Liver (tissue), 3 donors: ENCODE measurements around the gene FIGNL1.

ENCODE experiments used
- EGR1 ChIP-seq, 2 donors: IDR thresholded peaks; 2 replicates each; pipeline ENCODE4 v1.6.1; 2016 to 2018; ENCODE audit warnings: antibody characterized with exemption in 2 of 2, low read depth in 2 of 2
- FOXA1 ChIP-seq: IDR thresholded peaks from 2 replicates; pipeline ENCODE4 v1.6.1; 2016; ENCODE audit warnings: antibody characterized with exemption
- HNF4A ChIP-seq, 2 donors: conservative IDR thresholded peaks; 2 replicates each; pipeline ENCODE4 v1.6.1; 2016; ENCODE audit warnings: antibody characterized with exemption in 2 of 2, mild to moderate bottlenecking in 2 of 2
- HNF4G ChIP-seq: IDR thresholded peaks from 2 replicates; pipeline ENCODE4 v1.6.1; 2016; ENCODE audit warnings: antibody characterized with exemption
- JUND ChIP-seq, 2 donors: IDR thresholded peaks; 2 replicates each; pipeline ENCODE4 v1.6.1; 2016; ENCODE audit warnings: antibody characterized with exemption in 2 of 2
- RAD21 ChIP-seq, 2 donors: IDR thresholded peaks; 2 replicates each; pipeline ENCODE4 v1.6.1; 2016; ENCODE audit warnings: antibody characterized with exemption in 2 of 2, mild to moderate bottlenecking in 2 of 2
- SP1 ChIP-seq: IDR thresholded peaks from 2 replicates; pipeline ENCODE4 v1.6.1; 2018; ENCODE audit warnings: antibody characterized with exemption, mild to moderate bottlenecking
- TAF1 ChIP-seq: conservative IDR thresholded peaks from 2 replicates; pipeline ENCODE4 v1.6.1; 2016; ENCODE audit warnings: antibody characterized with exemption, mild to moderate bottlenecking
- YY1 ChIP-seq: IDR thresholded peaks from 2 replicates; pipeline ENCODE4 v1.6.1; 2016; ENCODE audit warnings: antibody characterized with exemption, mild to moderate bottlenecking
- TF ChIP-seq, protein P1 (sequence below): fragments of 150-350 bp; IDR thresholded peaks from 2 replicates; pipeline ENCODE4 v1.5.1; 2017; ENCODE audit warnings: improper control_type of control experiment, low read depth, low read length; ENCODE audit not compliant: missing input control
- TF ChIP-seq, protein P2 (sequence below): IDR thresholded peaks from 2 replicates; pipeline ENCODE4 v1.6.1; 2016; ENCODE audit warnings: antibody characterized with exemption, mild to moderate bottlenecking
- TF ChIP-seq, protein P3 (sequence below): IDR thresholded peaks from 2 replicates; pipeline ENCODE4 v1.6.1; 2016; ENCODE audit warnings: antibody characterized with exemption
- TF ChIP-seq, protein P4 (sequence below): IDR thresholded peaks from 2 replicates; pipeline ENCODE4 v1.6.1; 2016; ENCODE audit warnings: antibody characterized with exemption
- TF ChIP-seq, protein P5 (sequence below): IDR thresholded peaks from 2 replicates; pipeline ENCODE4 v1.6.1; 2016; ENCODE audit warnings: antibody characterized with exemption
- donor health status: healthy.
- donor health status: healthy.

DNA sequence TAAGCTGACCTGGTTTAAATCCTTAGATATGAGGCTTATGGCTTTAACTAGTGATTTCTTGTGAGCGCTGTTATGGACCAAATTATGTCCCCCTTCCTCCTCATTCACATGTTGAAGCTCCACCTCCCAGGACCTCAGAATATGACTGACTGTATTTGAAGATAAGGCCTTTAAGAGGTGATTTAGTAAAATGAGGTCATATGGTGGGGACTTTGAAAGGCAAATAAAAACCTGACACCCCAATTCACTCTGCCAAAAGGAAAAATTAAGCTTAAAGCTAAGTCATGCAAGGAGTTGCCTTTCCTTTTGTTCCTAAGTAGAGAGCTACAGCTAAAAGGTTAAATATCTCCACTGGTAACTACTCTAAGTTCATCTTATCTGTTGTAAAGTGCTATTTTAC is 36.4 kb upstream of the FIGNL1 start:
- TF ChIP-seq, protein P1, sequence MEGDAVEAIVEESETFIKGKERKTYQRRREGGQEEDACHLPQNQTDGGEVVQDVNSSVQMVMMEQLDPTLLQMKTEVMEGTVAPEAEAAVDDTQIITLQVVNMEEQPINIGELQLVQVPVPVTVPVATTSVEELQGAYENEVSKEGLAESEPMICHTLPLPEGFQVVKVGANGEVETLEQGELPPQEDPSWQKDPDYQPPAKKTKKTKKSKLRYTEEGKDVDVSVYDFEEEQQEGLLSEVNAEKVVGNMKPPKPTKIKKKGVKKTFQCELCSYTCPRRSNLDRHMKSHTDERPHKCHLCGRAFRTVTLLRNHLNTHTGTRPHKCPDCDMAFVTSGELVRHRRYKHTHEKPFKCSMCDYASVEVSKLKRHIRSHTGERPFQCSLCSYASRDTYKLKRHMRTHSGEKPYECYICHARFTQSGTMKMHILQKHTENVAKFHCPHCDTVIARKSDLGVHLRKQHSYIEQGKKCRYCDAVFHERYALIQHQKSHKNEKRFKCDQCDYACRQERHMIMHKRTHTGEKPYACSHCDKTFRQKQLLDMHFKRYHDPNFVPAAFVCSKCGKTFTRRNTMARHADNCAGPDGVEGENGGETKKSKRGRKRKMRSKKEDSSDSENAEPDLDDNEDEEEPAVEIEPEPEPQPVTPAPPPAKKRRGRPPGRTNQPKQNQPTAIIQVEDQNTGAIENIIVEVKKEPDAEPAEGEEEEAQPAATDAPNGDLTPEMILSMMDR, result no peak
- TF ChIP-seq EGR1 (IDR thresholded peaks at IDR 0.05; ENCODE audit: low read depth in 2 of 2) (no peak), TAF1 (no peak), FOXA1 (no peak), RAD21 (IDR thresholded peaks at IDR 0.05) (no peak), JUND (IDR thresholded peaks at IDR 0.05) (no peak), HNF4G (no peak), YY1 (no peak), HNF4A (conservative IDR thresholded peaks at IDR 0.05) (no peak), SP1 (no peak)
- TF ChIP-seq, protein P2, sequence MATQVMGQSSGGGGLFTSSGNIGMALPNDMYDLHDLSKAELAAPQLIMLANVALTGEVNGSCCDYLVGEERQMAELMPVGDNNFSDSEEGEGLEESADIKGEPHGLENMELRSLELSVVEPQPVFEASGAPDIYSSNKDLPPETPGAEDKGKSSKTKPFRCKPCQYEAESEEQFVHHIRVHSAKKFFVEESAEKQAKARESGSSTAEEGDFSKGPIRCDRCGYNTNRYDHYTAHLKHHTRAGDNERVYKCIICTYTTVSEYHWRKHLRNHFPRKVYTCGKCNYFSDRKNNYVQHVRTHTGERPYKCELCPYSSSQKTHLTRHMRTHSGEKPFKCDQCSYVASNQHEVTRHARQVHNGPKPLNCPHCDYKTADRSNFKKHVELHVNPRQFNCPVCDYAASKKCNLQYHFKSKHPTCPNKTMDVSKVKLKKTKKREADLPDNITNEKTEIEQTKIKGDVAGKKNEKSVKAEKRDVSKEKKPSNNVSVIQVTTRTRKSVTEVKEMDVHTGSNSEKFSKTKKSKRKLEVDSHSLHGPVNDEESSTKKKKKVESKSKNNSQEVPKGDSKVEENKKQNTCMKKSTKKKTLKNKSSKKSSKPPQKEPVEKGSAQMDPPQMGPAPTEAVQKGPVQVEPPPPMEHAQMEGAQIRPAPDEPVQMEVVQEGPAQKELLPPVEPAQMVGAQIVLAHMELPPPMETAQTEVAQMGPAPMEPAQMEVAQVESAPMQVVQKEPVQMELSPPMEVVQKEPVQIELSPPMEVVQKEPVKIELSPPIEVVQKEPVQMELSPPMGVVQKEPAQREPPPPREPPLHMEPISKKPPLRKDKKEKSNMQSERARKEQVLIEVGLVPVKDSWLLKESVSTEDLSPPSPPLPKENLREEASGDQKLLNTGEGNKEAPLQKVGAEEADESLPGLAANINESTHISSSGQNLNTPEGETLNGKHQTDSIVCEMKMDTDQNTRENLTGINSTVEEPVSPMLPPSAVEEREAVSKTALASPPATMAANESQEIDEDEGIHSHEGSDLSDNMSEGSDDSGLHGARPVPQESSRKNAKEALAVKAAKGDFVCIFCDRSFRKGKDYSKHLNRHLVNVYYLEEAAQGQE, result no peak
- TF ChIP-seq, protein P3, sequence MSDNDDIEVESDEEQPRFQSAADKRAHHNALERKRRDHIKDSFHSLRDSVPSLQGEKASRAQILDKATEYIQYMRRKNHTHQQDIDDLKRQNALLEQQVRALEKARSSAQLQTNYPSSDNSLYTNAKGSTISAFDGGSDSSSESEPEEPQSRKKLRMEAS, result no peak
- TF ChIP-seq, protein P4, sequence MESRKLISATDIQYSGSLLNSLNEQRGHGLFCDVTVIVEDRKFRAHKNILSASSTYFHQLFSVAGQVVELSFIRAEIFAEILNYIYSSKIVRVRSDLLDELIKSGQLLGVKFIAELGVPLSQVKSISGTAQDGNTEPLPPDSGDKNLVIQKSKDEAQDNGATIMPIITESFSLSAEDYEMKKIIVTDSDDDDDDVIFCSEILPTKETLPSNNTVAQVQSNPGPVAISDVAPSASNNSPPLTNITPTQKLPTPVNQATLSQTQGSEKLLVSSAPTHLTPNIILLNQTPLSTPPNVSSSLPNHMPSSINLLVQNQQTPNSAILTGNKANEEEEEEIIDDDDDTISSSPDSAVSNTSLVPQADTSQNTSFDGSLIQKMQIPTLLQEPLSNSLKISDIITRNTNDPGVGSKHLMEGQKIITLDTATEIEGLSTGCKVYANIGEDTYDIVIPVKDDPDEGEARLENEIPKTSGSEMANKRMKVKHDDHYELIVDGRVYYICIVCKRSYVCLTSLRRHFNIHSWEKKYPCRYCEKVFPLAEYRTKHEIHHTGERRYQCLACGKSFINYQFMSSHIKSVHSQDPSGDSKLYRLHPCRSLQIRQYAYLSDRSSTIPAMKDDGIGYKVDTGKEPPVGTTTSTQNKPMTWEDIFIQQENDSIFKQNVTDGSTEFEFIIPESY, result no peak
- TF ChIP-seq, protein P5, sequence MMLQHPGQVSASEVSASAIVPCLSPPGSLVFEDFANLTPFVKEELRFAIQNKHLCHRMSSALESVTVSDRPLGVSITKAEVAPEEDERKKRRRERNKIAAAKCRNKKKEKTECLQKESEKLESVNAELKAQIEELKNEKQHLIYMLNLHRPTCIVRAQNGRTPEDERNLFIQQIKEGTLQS, result no peak
